ENCODE data around the gene EIF4A2.

EIF4A2 gene

GRCh38 chr3:186783058-186783730 lies at the start of gene EIF4A2:
Gene EIF4A2, plus strand, starts transcription at chr3:186783577. Its CDS starts 34 bp downstream, at chr3:186783611.
- H3K27ac ChIP-seq, result peak within 1 kb of the TSS; percentile 97
- DNase-seq (ENCODE audit: low read depth, low spot score), result peak; percentile 46

- DNase-seq (ENCODE audit: low read depth, low spot score), result no peak
- no peak overlapping the region for H3K27ac ChIP-seq
Observed at GRCh38 chr3:186742618-186743380, 40.6 kb upstream of the EIF4A2 start.

GRCh38 chr3:186743666-186744065 lies 39.7 kb upstream of the EIF4A2 start:
- H3K27ac ChIP-seq, result no peak overlapping the region
- no peak for DNase-seq (ENCODE audit: low read depth, low spot score)

GRCh38 chr3:186746008-186746407 lies 37.4 kb upstream of the EIF4A2 start:
- peak; percentile 45 for DNase-seq (ENCODE audit: low read depth, low spot score)

GRCh38 chr3:186750316-186750715 lies 33.1 kb upstream of the EIF4A2 start:
- no peak overlapping the region for H3K27ac ChIP-seq
- no peak for DNase-seq (ENCODE audit: low read depth, low spot score)

More at GRCh38 chr3:186746008-186746407, 37.4 kb upstream of the EIF4A2 start:
- H3K27ac ChIP-seq, result peak overlapping the region; percentile 68

- H3K27ac ChIP-seq, result no peak overlapping the region
- DNase-seq (ENCODE audit: low read depth, low spot score), result no peak
Observed at GRCh38 chr3:186751480-186751879, 31.9 kb upstream of the EIF4A2 start.

GRCh38 chr3:186754006-186754405 lies 29.4 kb upstream of the EIF4A2 start:
- peak; percentile 93 for DNase-seq (ENCODE audit: low read depth, low spot score)
- H3K27ac ChIP-seq, result peak overlapping the region; percentile 95

GRCh38 chr3:186754871-186755270 lies 28.5 kb upstream of the EIF4A2 start:
- DNase-seq (ENCODE audit: low read depth, low spot score), result no peak
- peak overlapping the region; percentile 95 for H3K27ac ChIP-seq

- DNase-seq (ENCODE audit: low read depth, low spot score), result no peak
- no peak overlapping the region for H3K27ac ChIP-seq
Observed at GRCh38 chr3:186757214-186757613, 26.2 kb upstream of the EIF4A2 start.

- no peak for DNase-seq (ENCODE audit: low read depth, low spot score)
- H3K27ac ChIP-seq, result no peak overlapping the region
Observed at GRCh38 chr3:186757686-186758220, 25.6 kb upstream of the EIF4A2 start.

GRCh38 chr3:186759231-186759930 lies 24.0 kb upstream of the EIF4A2 start:
- peak overlapping the region; percentile 73 for H3K27ac ChIP-seq
- DNase-seq (ENCODE audit: low read depth, low spot score), result no peak

- peak; percentile 99 for DNase-seq (ENCODE audit: low read depth, low spot score)
- peak overlapping the region; percentile 73 for H3K27ac ChIP-seq
Observed at GRCh38 chr3:186760141-186760833, 23.1 kb upstream of the EIF4A2 start.

- H3K27ac ChIP-seq, result peak overlapping the region; percentile 73
- no peak for DNase-seq (ENCODE audit: low read depth, low spot score)
Observed at GRCh38 chr3:186760897-186761447, 22.4 kb upstream of the EIF4A2 start.

GRCh38 chr3:186772281-186772694 lies 11.1 kb upstream of the EIF4A2 start:
- no peak for DNase-seq (ENCODE audit: low read depth, low spot score)

GRCh38 chr3:186772701-186773417 lies 10.5 kb upstream of the EIF4A2 start:
- H3K27ac ChIP-seq, result no peak overlapping the region
- no peak for DNase-seq (ENCODE audit: low read depth, low spot score)

More at GRCh38 chr3:186772281-186772694, 11.1 kb upstream of the EIF4A2 start:
- H3K27ac ChIP-seq, result no peak overlapping the region

GRCh38 chr3:186775999-186776398 lies 7.4 kb upstream of the EIF4A2 start:
- DNase-seq (ENCODE audit: low read depth, low spot score), result no peak
- H3K27ac ChIP-seq, result no peak overlapping the region

GRCh38 chr3:186779204-186779603 lies 4.2 kb upstream of the EIF4A2 start:
- no peak overlapping the region for H3K27ac ChIP-seq

GRCh38 chr3:186782542-186783057 lies 777 bp upstream of the EIF4A2 start:
- no peak for DNase-seq (ENCODE audit: low read depth, low spot score)
- H3K27ac ChIP-seq, result peak overlapping the region; percentile 97

More at GRCh38 chr3:186779204-186779603, 4.2 kb upstream of the EIF4A2 start:
- DNase-seq (ENCODE audit: low read depth, low spot score), result no peak

Data from epithelial cell of prostate (primary cell).